ENCODE results near the gene SKAP1.

SKAP1 gene

GRCh38 chr17:48213797-48214196, 216.2 kb downstream of the SKAP1 start:
- no peak for TF ChIP-seq CTCF (conservative IDR thresholded peaks at IDR 0.05; ENCODE audit: low read length)
- no peak for TF ChIP-seq EZH2phosphoT487 (IDR thresholded peaks at IDR 0.05; ENCODE audit: borderline replicate concordance)
- no peaks in the 10 kb centered on the region for H3K79me2 ChIP-seq (ENCODE audit: insufficient read depth, low read length)
- H3K27me3 ChIP-seq (ENCODE audit: insufficient read depth, low read length, poor library complexity, severe bottlenecking): no peaks in the 10 kb centered on the region
- no peaks in the 10 kb centered on the region for H3K36me3 ChIP-seq (ENCODE audit: insufficient read depth, low read length)
- no peaks in the 10 kb centered on the region for H4K20me1 ChIP-seq (ENCODE audit: insufficient read depth, low read length, poor library complexity, severe bottlenecking)
- no peaks in the 10 kb centered on the region for H3K9me3 ChIP-seq (ENCODE audit: insufficient read depth, low read depth, low read length)
- no peak overlapping the region for H3K4me3 ChIP-seq (ENCODE audit: low read length, poor library complexity, severe bottlenecking)
- no peaks in the 10 kb centered on the region for H3K4me1 ChIP-seq (ENCODE audit: insufficient read depth, low read length, poor library complexity, severe bottlenecking)
- H3K9me2 ChIP-seq (replicated peaks; ENCODE audit: low read depth, low read length): no peaks in the 10 kb centered on the region
- H3F3A ChIP-seq (ENCODE audit: low read depth): no peaks in the 10 kb centered on the region
- no peak overlapping the region for H3K4me2 ChIP-seq (ENCODE audit: low read depth, low read length, poor library complexity, severe bottlenecking)
- H2AFZ ChIP-seq (ENCODE audit: low read length): no peak overlapping the region
- H3K9ac ChIP-seq (ENCODE audit: low read depth, low read length, poor library complexity, severe bottlenecking): no peak overlapping the region

- Histone ChIP-seq H3K27me3 (ENCODE audit: insufficient read depth, low read length, poor library complexity, severe bottlenecking) (no peaks in the 10 kb centered on the region), H3K9me3 (ENCODE audit: insufficient read depth, low read depth, low read length) (no peaks in the 10 kb centered on the region), H3K79me2 (ENCODE audit: insufficient read depth, low read length) (no peaks in the 10 kb centered on the region), H3K9ac (ENCODE audit: low read depth, low read length, poor library complexity, severe bottlenecking) (no peak overlapping the region), H3F3A (ENCODE audit: low read depth) (no peaks in the 10 kb centered on the region), H2AFZ (ENCODE audit: low read length) (no peak overlapping the region), H3K9me2 (replicated peaks; ENCODE audit: low read depth, low read length) (no peaks in the 10 kb centered on the region), H4K20me1 (ENCODE audit: insufficient read depth, low read length, poor library complexity, severe bottlenecking) (no peaks in the 10 kb centered on the region), H3K4me1 (ENCODE audit: insufficient read depth, low read length, poor library complexity, severe bottlenecking) (no peaks in the 10 kb centered on the region), H3K4me3 (ENCODE audit: low read length, poor library complexity, severe bottlenecking) (no peak overlapping the region), H3K4me2 (ENCODE audit: low read depth, low read length, poor library complexity, severe bottlenecking) (no peak overlapping the region), H3K36me3 (ENCODE audit: insufficient read depth, low read length) (no peaks in the 10 kb centered on the region)
- TF ChIP-seq EZH2phosphoT487 (IDR thresholded peaks at IDR 0.05; ENCODE audit: borderline replicate concordance) (no peak), CTCF (conservative IDR thresholded peaks at IDR 0.05; ENCODE audit: low read length) (no peak)
Observed at GRCh38 chr17:48211787-48212186, 218.2 kb downstream of the SKAP1 start.

GRCh38 chr17:48211011-48211410, 219.0 kb downstream of the SKAP1 start:
- Histone ChIP-seq H2AFZ (ENCODE audit: low read length) (no peak overlapping the region), H3K9me3 (ENCODE audit: insufficient read depth, low read depth, low read length) (no peaks in the 10 kb centered on the region), H3K4me1 (ENCODE audit: insufficient read depth, low read length, poor library complexity, severe bottlenecking) (no peaks in the 10 kb centered on the region), H3K4me3 (ENCODE audit: low read length, poor library complexity, severe bottlenecking) (no peak overlapping the region), H3K9ac (ENCODE audit: low read depth, low read length, poor library complexity, severe bottlenecking) (no peak overlapping the region), H3K27me3 (ENCODE audit: insufficient read depth, low read length, poor library complexity, severe bottlenecking) (no peaks in the 10 kb centered on the region), H3K79me2 (ENCODE audit: insufficient read depth, low read length) (no peaks in the 10 kb centered on the region), H3K4me2 (ENCODE audit: low read depth, low read length, poor library complexity, severe bottlenecking) (no peak overlapping the region), H3K36me3 (ENCODE audit: insufficient read depth, low read length) (no peaks in the 10 kb centered on the region), H4K20me1 (ENCODE audit: insufficient read depth, low read length, poor library complexity, severe bottlenecking) (no peaks in the 10 kb centered on the region), H3F3A (ENCODE audit: low read depth) (no peaks in the 10 kb centered on the region), H3K9me2 (replicated peaks; ENCODE audit: low read depth, low read length) (no peaks in the 10 kb centered on the region)
- TF ChIP-seq EZH2phosphoT487 (IDR thresholded peaks at IDR 0.05; ENCODE audit: borderline replicate concordance): no peak
- TF ChIP-seq CTCF (conservative IDR thresholded peaks at IDR 0.05; ENCODE audit: low read length): no peak
